GM19328 (cell line): ENCODE data around the gene RARA.
"Not testable (repeated sequence)": the region's sequence is repeated elsewhere in the genome, so short reads cannot be mapped to it uniquely, and the experiment has no call there.

ENCODE experiments used
- ATAC-seq: cut with Tn5 transposase; IDR thresholded peaks from one replicate; pipeline ENCODE4 v1.9.1; 2021; ENCODE audit warnings: mild to moderate bottlenecking, moderate library complexity; ENCODE audit not compliant: unreplicated experiment

Gene RARA

GRCh38 chr17:40297511-40297910 is 11.5 kb upstream of the RARA start:
- ATAC-seq: no peak

- ATAC-seq: no peak
Observed at GRCh38 chr17:40298726-40299125, 10.3 kb upstream of the RARA start.

GRCh38 chr17:40299159-40299757 is 9.7 kb upstream of the RARA start:
- ATAC-seq: not testable (repeated sequence)

GRCh38 chr17:40301315-40301714 is 7.7 kb upstream of the RARA start:
- ATAC-seq: no peak

GRCh38 chr17:40303009-40303657 is 5.8 kb upstream of the RARA start:
- ATAC-seq: no peak

GRCh38 chr17:40303708-40304551 is 5.0 kb upstream of the RARA start:
- no peak for ATAC-seq

- ATAC-seq: not testable (repeated sequence)
Observed at GRCh38 chr17:40304552-40304863, 4.5 kb upstream of the RARA start.

- not testable (repeated sequence) for ATAC-seq
Observed at GRCh38 chr17:40304866-40305265, 4.1 kb upstream of the RARA start.

- no peak for ATAC-seq
Observed at GRCh38 chr17:40306395-40306794, 2.6 kb upstream of the RARA start.

GRCh38 chr17:40307001-40307730 is 1.8 kb upstream of the RARA start:
- no peak for ATAC-seq

GRCh38 chr17:40307740-40308239 is 1.2 kb upstream of the RARA start:
- ATAC-seq: no peak

- no peak for ATAC-seq
Observed at GRCh38 chr17:40309949-40310510, 1.1 kb downstream of the RARA start.

GRCh38 chr17:40310882-40311391 is 2.0 kb downstream of the RARA start:
- no peak for ATAC-seq

GRCh38 chr17:40311575-40311974 is 2.6 kb downstream of the RARA start:
- no peak for ATAC-seq

GRCh38 chr17:40312131-40312731 is 3.3 kb downstream of the RARA start:
- no peak for ATAC-seq

- no peak for ATAC-seq
Observed at GRCh38 chr17:40312893-40313667, 4.1 kb downstream of the RARA start.

GRCh38 chr17:40313668-40314583 is 4.9 kb downstream of the RARA start:
- ATAC-seq: no peak

GRCh38 chr17:40314584-40314956 is 5.6 kb downstream of the RARA start:
- ATAC-seq: no peak

- ATAC-seq: no peak
Observed at GRCh38 chr17:40315206-40315605, 6.2 kb downstream of the RARA start.
